Activated T-helper 1 cell treated with Interleukin-2 at 50 U/mL for 16 hours (primary cell): ENCODE data around the gene TP63.
"Not testable (repeated sequence)": the region's sequence is repeated elsewhere in the genome, so short reads cannot be mapped to it uniquely, and the experiment has no call there.

Experiments
- DNase-seq: peaks from one replicate; pipeline ENCODE4 v3.0.0-alpha.2; 2020; ENCODE audit warnings: low read depth

The TP63 gene

DNA sequence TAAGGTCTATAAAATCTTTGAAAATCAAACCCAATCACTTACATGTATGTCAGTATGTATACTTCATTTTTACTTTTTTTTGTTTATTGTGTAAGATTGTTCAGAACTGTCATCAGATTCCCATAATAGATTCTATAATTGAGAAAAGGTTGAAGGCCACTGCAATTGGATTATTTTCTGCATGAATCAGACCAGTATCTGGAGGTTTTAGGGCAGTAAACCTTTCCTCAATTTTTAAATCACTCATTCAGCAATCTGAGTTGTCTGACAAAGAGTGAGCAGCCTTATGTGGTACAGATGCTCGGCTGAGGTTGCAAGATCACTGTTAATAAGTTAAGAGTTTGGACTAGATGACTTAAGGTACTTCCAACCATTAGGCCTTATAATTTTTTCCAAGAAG, 96.0 kb downstream of the TP63 start:
- DNase-seq = no peak

DNA sequence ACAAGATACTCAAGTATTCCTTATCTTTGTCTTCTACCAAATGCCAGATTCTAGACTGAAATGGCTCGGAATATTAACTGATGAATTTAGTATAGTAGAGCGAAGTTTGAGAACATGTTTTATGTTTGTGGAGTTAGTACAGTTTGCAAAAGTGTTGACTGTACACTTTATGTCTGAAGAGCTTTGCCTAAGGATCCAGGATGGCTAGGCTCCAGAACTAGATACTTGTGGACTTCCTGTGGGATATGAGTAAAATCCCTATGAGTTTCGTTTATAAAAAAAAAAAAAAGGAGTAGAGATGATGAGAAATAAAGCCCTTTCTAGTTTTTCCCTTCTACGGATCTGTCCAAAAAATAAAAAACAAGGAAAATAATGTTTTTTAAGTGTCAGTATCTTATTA, 96.7 kb downstream of the TP63 start:
- no peak for DNase-seq

DNA sequence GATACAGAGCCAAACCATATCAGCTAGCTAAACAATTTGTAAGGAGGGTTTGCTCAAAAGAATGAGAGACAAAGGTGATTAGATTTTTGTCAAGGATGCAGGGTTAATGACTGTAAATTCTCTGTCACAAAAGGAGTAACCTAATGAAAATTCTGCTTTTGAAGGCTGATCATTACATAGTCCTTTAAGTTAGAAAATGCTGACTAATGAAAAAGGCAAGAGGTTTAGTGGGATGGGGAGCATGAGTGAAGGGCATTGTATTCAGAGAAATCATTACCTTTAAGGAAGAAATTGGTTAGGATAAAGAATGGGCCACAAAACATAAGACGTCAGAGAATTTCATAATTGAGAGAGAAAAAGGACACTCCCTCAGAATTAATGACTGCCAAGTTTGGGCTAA, 97.7 kb downstream of the TP63 start:
- DNase-seq = no peak

DNA sequence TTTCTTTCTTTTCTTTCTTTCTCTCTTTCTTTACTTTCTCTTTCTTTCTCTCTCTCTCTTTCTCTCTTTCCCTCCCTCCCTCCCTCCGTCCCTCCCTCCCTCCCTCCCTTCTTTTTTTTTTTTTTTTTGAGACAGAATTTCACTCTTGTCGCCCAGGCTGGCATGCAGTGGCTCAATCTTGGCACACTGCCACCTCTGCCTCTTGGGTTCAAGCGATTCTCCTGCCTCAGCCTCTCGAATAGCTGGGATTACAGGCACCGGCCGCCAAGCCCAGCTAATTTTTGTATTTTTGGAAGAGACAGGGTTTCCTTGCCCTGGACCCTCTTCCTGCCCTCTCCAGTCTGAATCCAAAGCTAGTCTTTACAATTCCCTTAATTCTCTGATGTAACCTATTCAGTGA, 102.9 kb downstream of the TP63 start:
- no peak for DNase-seq

DNA sequence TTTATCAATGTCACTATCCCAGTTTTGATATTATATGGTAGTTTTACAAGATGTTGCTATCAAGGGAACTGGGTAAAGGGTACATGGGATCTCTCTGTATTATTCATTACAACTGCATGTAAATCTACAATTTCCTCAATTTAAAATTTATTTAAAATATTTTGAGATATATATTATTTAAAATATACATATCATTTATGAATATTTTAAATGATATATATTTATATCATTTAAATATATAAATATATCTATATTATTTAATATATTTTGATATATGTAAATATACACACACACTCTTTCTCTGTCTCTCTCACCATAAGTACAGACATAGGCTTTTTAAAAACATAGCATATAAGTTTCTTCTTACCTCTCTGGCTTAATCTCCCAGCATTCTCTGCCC, 104.7 kb downstream of the TP63 start:
- no peak for DNase-seq

DNA sequence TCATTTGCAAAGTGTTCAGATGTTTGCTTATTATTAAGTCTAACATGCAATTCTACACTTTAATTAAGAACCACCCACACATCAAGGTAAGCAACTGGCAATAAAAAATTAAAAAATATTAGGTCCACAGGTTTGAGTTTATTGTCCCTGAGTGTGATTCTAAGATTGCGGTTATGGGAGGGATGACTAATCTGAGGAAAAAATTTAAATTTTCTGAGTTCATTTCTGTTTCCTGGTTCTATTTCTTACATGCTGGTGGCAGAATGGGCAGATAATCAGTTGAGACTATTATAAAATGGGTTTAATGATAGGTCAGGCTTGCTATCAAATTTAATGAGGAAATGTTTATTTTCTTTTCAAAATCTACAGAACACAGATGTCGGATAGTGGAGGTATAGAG, 105.9 kb downstream of the TP63 start:
- DNase-seq = no peak

DNA sequence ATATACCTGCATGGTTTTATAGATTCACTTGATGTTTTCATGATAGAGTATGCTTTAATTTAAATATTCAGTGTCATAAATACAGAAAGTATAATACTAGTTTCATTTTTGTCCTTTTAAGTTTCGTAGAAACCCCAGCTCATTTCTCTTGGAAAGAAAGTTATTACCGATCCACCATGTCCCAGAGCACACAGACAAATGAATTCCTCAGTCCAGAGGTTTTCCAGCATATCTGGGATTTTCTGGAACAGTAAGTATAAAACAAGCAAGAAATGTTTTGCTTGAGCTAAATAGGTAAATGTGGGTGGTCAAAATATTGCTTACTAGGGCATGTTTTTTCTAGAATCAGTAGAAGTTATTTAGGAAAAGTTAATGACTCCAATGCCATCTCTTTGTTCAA, 106.4 kb downstream of the TP63 start:
- DNase-seq = no peak

DNA sequence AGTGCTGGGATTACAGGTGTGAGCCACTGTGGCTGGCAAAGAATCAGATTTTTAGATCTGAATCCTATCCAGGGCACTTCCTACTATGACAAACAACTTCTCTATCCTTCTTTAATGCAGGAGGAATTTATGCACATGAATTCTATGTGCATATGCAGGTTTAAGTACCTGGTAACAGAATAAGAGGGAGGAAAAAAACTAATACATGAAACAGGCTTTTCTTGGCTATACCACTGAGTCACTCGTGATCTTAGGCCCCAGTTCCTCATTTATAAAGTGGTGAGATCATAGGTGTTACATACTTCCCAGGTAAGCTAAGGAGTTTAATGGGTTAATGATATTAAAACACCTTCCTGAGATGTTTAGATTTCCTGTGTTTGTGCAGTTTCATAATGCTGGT, 108.2 kb downstream of the TP63 start:
- no peak for DNase-seq

DNA sequence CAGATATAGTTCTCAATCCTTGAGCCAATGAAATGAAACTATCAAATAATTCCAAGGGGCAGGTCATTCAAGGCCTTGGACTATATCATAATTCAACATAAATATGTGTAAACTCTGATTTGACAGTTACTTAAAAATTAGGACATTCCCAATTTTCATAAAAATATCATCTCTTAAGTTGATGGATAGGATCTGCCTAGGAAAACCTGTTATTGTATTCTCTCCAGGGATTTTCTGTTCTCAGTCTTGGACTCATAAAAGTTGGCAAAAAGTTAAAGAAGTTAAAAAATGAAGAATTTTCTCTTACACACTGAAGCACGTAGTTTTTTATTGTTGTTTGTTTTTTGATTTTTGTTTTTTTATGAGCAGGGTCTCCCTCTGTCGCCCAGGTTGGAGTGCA, 109.0 kb downstream of the TP63 start:
- DNase-seq = no peak

DNA sequence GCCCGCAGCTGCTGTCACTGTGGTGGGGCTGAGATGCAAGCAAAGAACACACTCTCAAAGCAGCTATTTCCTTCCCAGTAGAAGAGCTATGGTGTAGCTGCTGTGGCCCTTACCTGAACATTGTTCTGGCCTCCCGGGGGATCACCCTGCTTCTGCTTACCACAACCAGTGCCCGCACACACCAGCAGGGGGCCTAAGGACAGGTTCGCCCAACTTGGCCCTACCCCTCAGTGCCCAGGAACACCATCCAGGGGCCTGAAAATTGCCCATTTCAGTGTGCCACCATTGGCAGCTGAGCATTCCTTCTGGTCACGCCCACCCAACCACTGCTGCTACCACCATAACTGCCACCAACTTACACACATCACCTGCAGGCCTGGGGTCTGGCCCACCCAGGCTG, 113.0 kb downstream of the TP63 start:
- no peak for DNase-seq

DNA sequence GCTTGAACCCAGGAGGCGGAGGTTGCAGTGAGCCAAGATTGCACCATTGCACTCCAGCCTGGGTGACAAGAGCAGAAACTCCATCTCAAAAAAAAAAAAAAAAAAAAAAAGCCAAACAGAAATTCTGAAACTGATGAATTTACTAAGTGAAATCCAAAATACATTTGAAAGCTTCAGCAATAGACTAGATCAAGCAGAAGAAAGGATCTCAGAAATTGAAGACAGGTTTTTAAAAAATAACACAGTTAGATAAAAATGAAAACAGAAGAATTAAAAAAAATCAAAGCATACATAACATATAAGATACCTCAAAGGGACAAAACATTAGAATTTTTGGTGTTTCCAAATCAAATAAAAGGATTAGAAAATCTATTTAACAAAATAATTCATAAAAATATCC, 114.4 kb downstream of the TP63 start:
- no peak for DNase-seq

DNA sequence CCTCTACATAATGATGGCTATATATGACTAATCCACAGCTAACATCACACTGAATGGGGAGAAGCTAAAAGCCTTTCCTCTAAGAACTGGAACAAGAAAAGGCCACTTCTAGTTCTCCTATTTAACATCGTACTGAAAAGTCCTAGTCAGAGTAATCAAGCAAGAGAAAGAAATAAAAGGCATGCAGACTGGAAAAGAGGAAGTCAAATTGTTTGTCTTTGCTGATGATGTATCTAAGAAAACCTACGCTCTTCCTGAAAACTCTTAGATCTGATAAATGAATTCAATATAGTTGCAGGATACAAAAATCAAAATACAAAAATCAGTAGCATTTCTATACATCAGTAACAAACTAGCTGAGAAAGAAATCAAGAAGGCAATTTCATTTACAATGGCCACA, 116.9 kb downstream of the TP63 start:
- DNase-seq = no peak

DNA sequence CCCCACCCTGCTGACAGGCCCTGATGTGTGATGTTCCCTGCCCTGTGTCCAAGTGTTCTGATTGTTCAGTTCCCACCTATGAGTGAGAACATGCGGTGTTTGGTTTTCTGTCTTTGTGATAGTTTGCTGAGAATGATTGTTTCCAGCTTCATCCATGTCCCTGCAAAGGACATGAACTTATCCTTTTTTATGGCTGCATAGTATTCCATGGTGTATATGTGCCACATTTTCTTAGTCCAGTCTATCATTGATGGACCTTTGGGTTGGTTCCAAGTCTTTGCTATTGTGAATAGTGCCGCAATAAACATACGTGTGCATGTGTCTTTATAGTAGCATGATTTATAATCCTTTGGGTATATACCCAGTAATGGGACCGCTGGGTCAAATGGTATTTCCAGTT, 119.8 kb downstream of the TP63 start:
- DNase-seq = not testable (repeated sequence)

DNA sequence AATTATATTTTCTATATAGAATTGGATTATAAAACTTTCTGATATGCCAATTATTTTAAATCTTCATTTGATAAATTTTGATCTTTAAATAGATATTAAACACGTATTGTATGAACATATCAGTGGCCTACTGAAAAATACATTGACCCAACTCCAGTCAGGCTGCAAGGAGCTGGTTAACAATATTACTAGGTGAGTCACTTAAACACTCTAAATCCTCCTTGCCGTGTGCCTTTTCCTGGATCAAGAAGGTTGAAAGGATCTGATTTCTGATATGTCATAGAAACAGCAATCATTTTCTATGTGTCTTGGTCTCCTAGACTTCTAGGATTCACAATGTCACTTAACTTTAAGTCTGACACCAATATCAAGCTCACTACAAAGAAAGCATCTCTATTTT, 123.2 kb downstream of the TP63 start:
- no peak for DNase-seq

DNA sequence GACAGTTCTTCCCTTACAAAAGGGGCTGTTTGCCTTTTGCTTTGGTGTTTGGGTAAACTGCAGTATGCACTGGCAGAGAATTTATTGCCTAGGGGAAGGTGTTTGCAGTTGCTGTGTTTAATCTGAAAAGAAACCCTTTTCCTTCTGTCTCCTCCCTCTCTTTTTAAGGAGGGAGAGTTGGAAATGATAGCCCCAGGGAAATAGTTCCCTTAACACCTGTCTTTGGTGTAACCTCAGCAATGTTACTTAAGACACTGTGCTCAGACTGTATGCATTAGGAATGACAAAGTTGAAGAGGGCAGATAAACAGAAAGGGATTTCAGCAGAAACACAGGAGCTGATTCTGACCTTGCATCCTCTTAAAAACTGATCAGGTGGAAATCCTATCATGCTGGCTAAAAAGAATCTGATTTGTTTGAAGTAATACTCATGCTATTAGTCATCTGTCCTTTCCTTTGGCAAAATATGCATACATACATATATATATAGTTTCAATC, 125.4 kb downstream of the TP63 start:
- no peak for DNase-seq

DNA sequence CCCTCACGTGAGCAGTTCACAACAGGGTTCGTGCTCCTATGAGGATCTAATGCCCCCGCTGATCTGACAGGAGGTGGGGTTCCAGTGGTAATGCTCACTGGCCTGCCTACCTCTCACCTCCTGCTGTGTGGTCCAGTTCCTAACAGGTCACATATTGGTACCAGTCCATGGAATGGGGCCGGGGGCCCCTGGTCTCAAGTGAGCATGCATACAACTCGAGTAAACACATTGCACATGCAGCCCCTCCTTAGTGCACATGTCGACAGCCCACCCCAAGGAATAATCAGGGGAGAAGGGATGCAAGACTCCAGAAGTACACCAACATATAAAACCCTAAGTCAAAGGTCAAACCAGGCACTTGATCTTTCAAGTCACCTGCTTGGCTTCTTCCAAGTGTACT, 127.0 kb downstream of the TP63 start:
- DNase-seq = no peak

DNA sequence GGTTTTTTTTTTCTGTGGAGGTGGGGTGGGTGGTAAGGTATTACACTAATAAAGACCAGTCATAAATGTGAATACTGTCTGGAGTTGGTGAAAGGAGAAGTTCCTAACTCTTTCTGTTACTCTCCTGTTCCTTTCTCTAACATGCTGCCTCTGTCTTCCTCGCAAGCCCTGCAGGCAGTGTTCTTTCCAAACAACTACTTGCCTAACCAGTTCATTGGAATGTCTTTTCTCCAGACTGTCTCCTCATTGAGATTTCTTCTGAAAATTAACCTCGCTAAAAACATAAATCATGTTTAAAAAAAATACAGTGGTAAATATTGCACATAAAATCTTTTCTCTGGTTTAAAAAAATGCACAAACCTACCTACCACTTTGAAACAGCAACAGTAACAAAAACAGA, 135.2 kb downstream of the TP63 start:
- DNase-seq = no peak

DNA sequence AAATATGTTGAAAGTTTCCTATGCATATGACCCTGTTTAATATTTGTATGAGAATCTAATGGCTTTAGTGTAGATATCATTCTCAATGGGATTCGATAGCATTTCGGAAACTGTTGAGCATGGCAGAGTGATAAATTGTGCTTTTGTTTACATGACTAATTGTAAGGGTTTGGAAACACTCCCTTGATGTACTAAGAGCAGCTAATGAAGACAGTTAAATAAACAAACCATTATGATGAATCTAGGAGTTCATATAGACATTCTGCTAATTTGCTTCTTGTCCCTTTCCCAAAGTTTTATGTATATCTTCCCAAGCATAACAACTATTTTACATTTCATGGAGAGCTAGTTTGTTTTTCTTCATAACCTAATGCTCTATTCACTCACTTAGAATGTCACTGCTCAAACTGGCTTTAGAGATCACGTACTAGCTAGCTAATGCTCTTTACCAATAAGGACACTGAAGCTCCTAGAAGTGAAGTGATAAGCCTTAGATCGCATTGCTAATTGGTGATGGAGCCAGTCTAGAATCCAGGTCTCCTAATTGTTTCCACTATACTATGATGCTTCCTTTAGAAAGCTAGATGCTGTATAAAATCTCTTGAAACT, 140.8 kb downstream of the TP63 start:
- DNase-seq = no peak

DNA sequence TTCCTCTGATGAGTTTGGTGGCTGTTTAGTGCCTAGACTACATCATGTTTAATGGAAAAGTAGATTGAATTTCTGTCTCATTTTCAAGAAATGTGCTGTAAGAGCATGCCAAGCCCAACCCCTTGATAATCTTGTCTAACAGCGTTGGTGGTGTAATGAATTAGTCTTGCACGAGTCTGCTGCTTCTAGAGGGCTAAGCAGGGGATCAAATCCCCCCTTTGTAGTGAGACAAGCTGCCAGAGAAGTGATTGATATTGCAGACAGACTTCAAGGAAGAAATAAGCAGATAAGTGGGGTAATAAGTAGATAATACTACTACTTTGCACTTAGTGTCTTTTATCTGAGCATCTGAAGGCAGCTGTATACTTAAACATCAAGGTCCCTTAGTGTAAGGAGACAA, 141.4 kb downstream of the TP63 start:
- no peak for DNase-seq

DNA sequence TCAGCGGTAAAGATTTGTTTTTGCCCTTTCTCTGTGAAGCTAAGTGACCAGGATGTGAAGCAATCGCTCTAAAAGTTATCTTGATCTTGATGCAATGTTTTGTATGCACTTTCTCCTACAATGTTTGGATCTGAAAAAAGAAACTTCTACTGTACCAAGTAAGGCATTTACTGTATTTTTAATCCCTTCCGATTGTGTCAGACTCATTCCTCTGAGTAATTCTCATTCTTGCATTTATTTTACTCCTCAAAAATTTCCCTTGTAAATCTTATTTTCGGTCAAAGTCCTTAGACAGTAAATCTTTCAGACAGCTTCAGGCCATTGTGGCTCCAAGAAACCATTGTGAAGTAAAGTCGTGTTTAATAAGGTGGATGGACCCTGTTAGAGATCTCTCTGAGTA, 141.9 kb downstream of the TP63 start:
- no peak for DNase-seq

DNA sequence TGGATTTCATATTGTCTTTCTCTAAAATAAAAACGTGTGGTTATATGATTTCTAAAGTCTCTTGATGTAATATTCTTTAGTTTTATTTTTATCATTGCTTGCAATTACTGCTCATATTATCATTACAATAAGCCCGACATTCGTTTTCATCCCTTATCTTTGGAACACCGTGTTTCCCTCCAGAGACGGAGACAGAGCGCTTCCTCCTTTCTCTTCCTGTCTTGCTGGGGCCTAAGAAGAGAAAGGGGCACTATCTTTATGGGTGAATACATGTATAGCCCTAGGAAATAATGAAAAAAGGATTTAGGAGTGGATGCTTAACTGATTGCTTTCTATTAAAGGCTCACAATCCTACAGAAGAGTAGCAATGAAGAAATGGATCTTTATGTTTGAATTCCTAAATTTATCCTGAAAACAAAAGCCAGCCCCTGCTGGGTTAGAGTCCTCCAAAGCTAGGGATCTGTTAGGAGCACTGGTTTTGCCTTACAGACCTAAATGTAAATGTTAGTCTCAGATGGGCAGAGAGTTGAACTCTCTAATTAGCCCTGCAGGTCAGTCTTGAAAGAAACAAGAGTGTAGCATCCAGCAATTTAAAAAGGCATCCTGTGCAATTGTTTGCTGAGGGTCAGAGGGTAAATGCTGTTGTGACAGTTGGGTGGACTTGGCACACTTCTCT, 145.1 kb downstream of the TP63 start:
- DNase-seq = no peak

DNA sequence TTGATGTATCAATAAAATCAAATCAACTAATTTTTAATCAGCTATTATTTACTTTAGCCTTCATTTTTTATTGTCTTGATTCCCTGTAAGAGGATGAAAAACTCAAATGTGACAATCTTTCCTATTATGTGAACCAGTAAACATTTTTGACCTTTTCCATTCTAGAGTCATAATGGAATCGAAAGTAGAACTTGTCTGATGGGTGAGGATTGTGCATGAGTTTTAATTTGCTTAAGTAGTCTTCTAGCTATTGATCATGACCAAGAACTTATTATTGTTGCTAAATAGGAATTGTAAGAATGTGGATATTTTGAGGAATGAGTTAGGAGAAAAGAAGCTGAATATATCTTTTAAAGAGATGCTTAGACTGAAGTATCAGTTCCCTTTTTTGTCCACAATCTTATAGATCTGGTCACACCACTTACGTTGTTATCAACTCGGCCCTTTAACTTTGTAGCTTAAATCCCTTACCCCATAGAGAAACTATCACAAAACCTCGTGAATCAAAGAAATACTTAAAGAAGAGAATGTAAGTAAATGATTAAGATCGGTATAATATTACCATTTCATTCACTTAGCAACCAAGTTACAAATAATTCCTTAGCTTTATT, 147.3 kb downstream of the TP63 start:
- no peak for DNase-seq

DNA sequence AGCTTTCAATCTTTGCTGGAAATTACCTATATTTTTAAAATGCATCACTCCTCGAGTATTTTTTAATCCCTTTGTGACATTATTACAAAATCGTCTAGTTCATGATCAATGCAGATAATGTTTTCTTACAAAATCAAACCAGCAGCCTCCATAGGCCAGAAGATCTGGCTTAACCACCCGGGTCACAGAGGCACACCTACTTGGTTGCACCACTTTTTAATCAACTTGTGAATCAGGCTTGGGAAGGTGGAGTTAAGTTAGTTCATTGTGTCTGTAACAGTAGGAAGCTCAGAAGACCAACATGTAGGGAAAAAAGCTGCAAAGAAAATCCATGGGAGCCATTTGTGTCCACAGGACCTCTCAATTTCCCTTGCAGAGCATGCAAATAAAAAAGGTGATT, 148.0 kb downstream of the TP63 start:
- no peak for DNase-seq
